Natural killer cell treated with Interleukin-12 subunit alpha and Interleukin-12 subunit beta and Interleukin-15 and Interleukin-18, amount 100 ng/mL, for 72 hours (primary cell): ENCODE measurements around the gene KLHL17. TPM values are rescaled to one million over a fixed set of nuclear protein-coding genes. Genes with fewer than 3 reads are reported as not detected.

Experiments used
- ATAC-seq, 2 donors: fragments of 150-1000 bp; cut with Tn5 transposase in 1 of 2; sonication (Bioruptor Pico), chemical (Tn5 transposase) in 1 of 2; 2 replicates each; pipeline ENCODE4 v1.10.0; 2021
- DNase-seq: peaks from one replicate; pipeline ENCODE4 v3.0.0; 2022; ENCODE audit warnings: low spot score
- H3K27ac Mint-ChIP-seq, 2 donors: 1 replicate in 1 of 2; 2 replicates in 1 of 2; pipeline ENCODE4 v1.8.0; 2022; ENCODE audit warnings: mixed read lengths in 2 of 2, mild to moderate bottlenecking in 1 of 2, moderate library complexity in 1 of 2
- H3K27me3 Mint-ChIP-seq, 2 donors: 1 replicate in 1 of 2; 2 replicates in 1 of 2; pipeline ENCODE4 v1.8.0; 2022; ENCODE audit warnings: mixed read lengths in 2 of 2
- H3K36me3 Mint-ChIP-seq: one replicate; pipeline ENCODE4 v1.8.0; 2022; ENCODE audit warnings: mixed read lengths
- H3K4me1 Mint-ChIP-seq, 2 donors: 1 replicate in 1 of 2; 2 replicates in 1 of 2; pipeline ENCODE4 v1.8.0; 2022; ENCODE audit warnings: low read depth in 2 of 2, mixed read lengths in 2 of 2, mild to moderate bottlenecking in 1 of 2
- H3K4me3 Mint-ChIP-seq: one replicate; pipeline ENCODE4 v1.8.0; 2022; ENCODE audit warnings: mixed read lengths
- H3K9me3 Mint-ChIP-seq: 2 replicates; pipeline ENCODE4 v1.8.0; 2022; ENCODE audit warnings: mixed read lengths
- total RNA-seq, 2 donors: library from RNA; stranded (reverse); gene quantifications; one replicate each; pipeline ENCODE4 v1.2.3, GENCODE V29; 2022

KLHL17 gene
- total RNA-seq, 2 donors from 2014 or later: 19.0 to 27.9 TPM

DNA sequence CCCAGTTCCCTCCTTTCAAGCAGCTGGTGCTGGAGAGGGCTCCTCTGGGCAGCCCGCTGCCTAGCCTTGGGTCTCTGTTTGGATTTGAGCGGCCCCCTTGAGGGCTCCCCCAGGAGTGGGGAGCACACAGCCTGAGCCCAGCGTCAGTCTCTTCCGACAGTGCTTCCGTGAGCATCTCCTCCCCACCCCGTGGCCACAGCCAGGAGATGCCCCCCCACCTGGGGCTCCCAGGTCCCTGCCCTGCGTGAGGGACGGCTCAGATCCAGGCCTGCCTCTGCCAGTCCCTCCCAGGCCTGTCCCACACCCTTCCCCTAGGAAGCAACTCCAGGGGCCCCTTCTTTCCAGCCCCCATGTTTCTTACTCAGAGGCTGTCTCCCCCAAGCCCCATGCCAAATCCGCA lies 33.1 kb upstream of the KLHL17 start:
- Mint-ChIP-seq H3K9me3 (no peaks in the 10 kb centered on the region), H3K4me1 (peaks cover 4 to 9% of the 10 kb centered on the region in 2 donors), H3K27ac (no peak overlapping the region), H3K4me3 (no peak overlapping the region), H3K27me3 (peaks cover 13 to 16% of the 10 kb centered on the region in 2 donors), H3K36me3 (no peaks in the 10 kb centered on the region)
- ATAC-seq (no peak), DNase-seq (no peak)

- Mint-ChIP-seq H3K36me3 (no peaks in the 10 kb centered on the region), H3K27me3 (peaks cover 13 to 16% of the 10 kb centered on the region in 2 donors)
Measured at GRCh38 chr1:927748-928147, 32.6 kb upstream of the KLHL17 start.

DNA sequence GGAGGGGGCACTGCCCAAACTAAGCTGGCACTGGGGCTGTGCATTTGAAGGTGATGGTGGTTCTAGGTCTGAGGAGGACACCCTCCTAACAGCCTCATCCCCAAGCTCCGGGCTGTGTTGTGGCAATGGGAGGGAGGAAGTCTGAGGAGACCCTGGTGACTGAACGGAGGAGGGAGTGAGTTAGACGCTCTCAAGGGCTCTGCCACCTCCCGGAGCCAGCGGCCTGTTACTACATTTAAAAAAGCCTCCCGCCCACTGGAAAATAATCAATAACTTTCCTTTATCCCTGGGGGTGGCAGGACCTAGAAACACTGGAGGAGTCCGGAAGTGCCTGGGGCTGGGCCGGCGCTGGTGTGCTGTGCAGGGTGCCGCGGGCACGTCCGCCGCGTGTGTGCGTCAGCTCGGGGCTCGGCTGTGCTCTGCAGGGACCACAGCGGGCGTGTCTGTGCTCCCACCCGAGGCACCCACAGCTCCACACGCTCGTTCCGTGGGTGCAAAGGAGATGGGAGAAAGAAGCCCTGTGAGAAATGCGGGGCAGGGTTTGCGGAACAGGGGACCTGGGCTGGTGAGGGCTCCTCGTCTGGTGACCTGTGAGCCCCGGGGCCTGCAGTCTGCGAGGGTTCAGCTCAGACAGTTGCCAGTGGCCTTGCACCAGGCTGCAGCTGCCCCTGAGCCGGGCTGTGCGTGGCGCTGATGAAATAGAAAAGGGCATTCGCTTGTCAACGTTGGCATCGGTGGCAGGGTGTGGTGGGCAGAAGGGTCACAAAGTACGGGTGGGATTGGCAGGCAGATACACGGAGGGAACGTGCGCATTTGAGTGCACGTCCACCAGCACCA lies 31.3 kb upstream of the KLHL17 start:
- Mint-ChIP-seq H3K4me3 (no peak overlapping the region), H3K27me3 (peaks cover 12 to 13% of the 10 kb centered on the region in 2 donors), H3K36me3 (no peaks in the 10 kb centered on the region), H3K27ac (no peak overlapping the region), H3K4me1 (peaks cover 4% of the 10 kb centered on the region in 2 donors), H3K9me3 (no peaks in the 10 kb centered on the region)
- DNase-seq: no peak
- no peak for ATAC-seq

More at GRCh38 chr1:927748-928147, 32.6 kb upstream of the KLHL17 start:
- ATAC-seq (no peak), DNase-seq (no peak)
- Mint-ChIP-seq H3K9me3 (no peaks in the 10 kb centered on the region), H3K4me3 (no peak overlapping the region), H3K27ac (no peak overlapping the region), H3K4me1 (peaks cover 4 to 9% of the 10 kb centered on the region in 2 donors)

GRCh38 chr1:929712-930632 lies 30.4 kb upstream of the KLHL17 start:
- H3K4me3 Mint-ChIP-seq: no peak overlapping the region
- H3K9me3 Mint-ChIP-seq: no peaks in the 10 kb centered on the region
- H3K4me1 Mint-ChIP-seq: peaks cover 4% of the 10 kb centered on the region in 2 donors
- H3K27me3 Mint-ChIP-seq: peaks cover 14 to 17% of the 10 kb centered on the region in 2 donors
- ATAC-seq (no peak), DNase-seq (no peak)
- H3K27ac Mint-ChIP-seq: no peak overlapping the region
- H3K36me3 Mint-ChIP-seq: no peaks in the 10 kb centered on the region

GRCh38 chr1:930633-931138 lies 29.7 kb upstream of the KLHL17 start:
- DNase-seq: no peak
- Mint-ChIP-seq H3K4me1 (peaks cover 4% of the 10 kb centered on the region in 2 donors), H3K36me3 (no peaks in the 10 kb centered on the region), H3K9me3 (no peaks in the 10 kb centered on the region), H3K4me3 (no peak overlapping the region), H3K27me3 (peaks cover 16 to 21% of the 10 kb centered on the region in 2 donors), H3K27ac (no peak overlapping the region)
- no peak for ATAC-seq

DNA sequence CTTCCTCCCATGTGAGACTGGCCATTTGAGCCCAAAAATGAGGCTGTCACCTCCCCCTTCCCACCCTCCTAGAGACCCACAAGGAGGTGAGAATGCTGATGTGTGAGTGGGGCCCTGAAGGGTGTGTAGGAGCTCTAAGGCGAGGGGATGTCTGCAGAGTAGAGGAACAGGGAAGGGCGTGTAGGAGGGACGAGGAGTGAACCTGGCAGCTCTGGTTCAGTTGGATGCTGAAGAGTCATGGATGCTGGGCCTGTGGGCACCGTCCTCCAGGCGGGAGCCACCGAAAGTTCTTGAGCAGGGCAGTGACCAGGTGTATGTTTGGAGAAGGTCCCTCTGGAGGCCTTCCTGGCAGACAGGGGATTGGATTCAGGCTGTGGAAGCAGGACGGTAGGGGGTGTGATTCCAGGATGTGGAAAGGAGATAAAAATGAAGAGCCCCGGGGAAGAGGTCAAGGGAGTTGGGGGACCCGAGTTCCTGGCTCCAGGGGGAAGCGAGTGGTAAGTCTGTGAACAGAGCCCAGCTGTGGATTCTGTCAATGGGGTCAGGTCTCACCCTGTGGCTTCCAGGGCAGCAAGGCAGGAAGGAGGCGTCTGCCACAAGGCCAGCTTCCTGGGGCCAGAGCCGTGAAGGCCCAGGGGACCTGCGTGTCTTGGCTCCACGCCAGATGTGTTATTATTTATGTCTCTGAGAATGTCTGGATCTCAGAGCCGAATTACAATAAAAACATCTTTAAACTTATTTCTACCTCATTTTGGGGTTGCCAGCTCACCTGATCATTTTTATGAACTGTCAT lies 28.8 kb upstream of the KLHL17 start:
- H3K4me3 Mint-ChIP-seq: no peak overlapping the region
- H3K4me1 Mint-ChIP-seq: peaks cover 4% of the 10 kb centered on the region in 2 donors

DNA sequence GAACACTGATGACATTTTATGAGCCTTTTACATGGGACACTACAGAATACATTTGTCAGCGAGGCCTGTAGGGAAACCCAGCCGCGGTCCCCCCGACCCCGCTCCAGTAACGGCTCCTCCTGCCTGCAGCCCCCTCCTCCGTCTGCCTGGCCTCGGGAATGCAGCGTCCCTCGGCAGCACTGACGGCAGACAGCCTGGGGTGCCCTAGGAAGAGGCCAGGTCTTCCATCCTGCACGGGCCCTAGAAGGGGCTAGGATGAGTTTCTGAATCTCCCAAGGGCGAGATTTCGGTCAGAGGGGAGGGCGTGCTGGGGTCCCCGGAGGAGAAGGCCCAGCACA lies 28.2 kb upstream of the KLHL17 start:
- Mint-ChIP-seq H3K36me3 (no peaks in the 10 kb centered on the region), H3K27me3 (peaks cover 8 to 13% of the 10 kb centered on the region in 2 donors), H3K4me3 (no peak overlapping the region), H3K27ac (no peak overlapping the region), H3K4me1 (peaks cover 4% of the 10 kb centered on the region in 2 donors), H3K9me3 (no peaks in the 10 kb centered on the region)
- ATAC-seq: no peak
- DNase-seq: no peak

More for the DNA sequence above, 28.8 kb upstream of the KLHL17 start:
- Mint-ChIP-seq H3K36me3 (no peaks in the 10 kb centered on the region), H3K27me3 (peaks cover 11 to 16% of the 10 kb centered on the region in 2 donors), H3K27ac (no peak overlapping the region), H3K9me3 (no peaks in the 10 kb centered on the region)
- DNase-seq: no peak
- no peak for ATAC-seq

DNA sequence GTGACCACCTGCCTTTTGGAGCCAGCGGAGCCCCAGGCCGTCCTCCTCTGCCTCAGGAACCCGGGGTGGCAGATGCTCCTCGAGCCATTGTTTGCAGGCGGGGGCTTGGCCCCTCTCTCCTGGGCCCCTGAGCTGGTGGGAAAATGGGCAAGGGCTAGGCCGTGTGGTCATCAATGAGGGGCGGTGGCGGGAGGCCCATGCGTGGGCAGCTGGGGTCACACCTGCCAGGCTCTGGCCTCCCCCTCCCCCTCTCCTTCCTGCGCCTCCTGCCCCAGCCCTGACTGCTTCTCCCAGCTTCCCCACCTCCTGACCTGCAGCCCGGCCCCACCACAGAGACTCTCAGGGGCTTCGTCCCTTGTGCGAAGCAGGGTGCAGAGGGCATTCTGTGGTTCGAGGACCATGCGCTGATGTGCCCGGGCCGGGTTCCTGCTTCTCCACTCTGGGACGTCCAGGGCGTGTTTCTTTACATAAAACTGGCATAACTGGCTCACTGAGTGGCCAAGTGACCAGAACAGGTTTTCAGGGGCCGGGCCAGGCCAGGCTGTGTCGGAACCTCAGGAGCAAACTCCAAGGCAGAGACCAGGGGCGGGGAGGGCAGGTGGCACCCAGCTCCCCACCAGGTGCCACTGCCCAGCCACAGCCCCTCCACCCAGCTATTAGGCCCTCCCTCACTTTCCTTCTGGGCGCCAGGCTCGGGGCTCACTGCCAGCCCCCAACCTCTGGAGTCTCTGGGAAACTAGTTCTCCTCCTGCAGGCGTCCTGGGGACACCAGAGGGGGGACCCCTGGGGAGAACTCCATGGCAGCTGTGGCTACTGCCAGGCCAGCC lies 27.4 kb upstream of the KLHL17 start:
- Mint-ChIP-seq H3K27ac (no peak overlapping the region), H3K36me3 (no peaks in the 10 kb centered on the region), H3K4me1 (peaks cover 4% of the 10 kb centered on the region in 2 donors), H3K27me3 (peaks cover 11 to 13% of the 10 kb centered on the region in 2 donors), H3K9me3 (no peaks in the 10 kb centered on the region), H3K4me3 (no peak overlapping the region)
- ATAC-seq: no peak
- no peak for DNase-seq

DNA sequence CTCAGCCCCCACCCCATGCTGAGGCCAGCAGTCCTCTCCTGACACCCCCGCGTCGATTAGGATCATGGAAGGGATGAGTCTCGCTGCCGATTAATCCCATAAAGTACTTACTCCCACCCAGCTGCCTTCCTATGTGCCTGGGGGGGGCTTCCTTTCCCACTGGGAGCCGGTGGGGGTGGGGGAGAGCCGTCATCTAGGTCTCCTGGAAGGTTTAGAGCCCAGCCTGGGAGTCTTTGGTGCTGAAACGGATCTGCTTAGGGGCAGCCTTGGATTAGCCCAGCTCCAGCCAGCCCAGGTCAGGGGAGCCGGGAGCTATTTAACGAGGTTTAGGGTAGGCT lies 26.8 kb upstream of the KLHL17 start:
- ATAC-seq (no peak), DNase-seq (no peak)
- H3K36me3 Mint-ChIP-seq: no peaks in the 10 kb centered on the region
- H3K27me3 Mint-ChIP-seq: peaks cover 12 to 13% of the 10 kb centered on the region in 2 donors
- H3K9me3 Mint-ChIP-seq: no peaks in the 10 kb centered on the region
- H3K4me1 Mint-ChIP-seq: peaks cover 4% of the 10 kb centered on the region in 2 donors
- H3K27ac Mint-ChIP-seq: no peak overlapping the region
- no peak overlapping the region for H3K4me3 Mint-ChIP-seq

GRCh38 chr1:934991-935750 lies 25.2 kb upstream of the KLHL17 start:
- Mint-ChIP-seq H3K27ac (no peak overlapping the region), H3K4me3 (no peak overlapping the region), H3K9me3 (no peaks in the 10 kb centered on the region), H3K4me1 (peaks cover 4 to 7% of the 10 kb centered on the region in 2 donors), H3K36me3 (no peaks in the 10 kb centered on the region), H3K27me3 (peaks cover 13 to 15% of the 10 kb centered on the region in 2 donors)
- DNase-seq (no peak), ATAC-seq (no peak)

GRCh38 chr1:935751-936231 lies 24.6 kb upstream of the KLHL17 start:
- Mint-ChIP-seq H3K9me3 (no peaks in the 10 kb centered on the region), H3K27me3 (peaks cover 13 to 15% of the 10 kb centered on the region in 2 donors), H3K36me3 (no peaks in the 10 kb centered on the region), H3K27ac (no peak overlapping the region), H3K4me1 (peaks cover 4 to 7% of the 10 kb centered on the region in 2 donors), H3K4me3 (no peak overlapping the region)
- ATAC-seq (no peak), DNase-seq (no peak)
